Measurements from ENCODE around the gene ARRB2.
"Not testable (repeated sequence)": the region's sequence is repeated elsewhere in the genome, so short reads cannot be mapped to it uniquely, and the experiment has no call there.

GRCh38 chr17:4699401-4700056 lies 10.9 kb upstream of the ARRB2 start:
- TF ChIP-seq EZH2 (IDR thresholded peaks at IDR 0.05; ENCODE audit: insufficient read depth, poor library complexity, severe bottlenecking); EZH2phosphoT487 (IDR thresholded peaks at IDR 0.05; ENCODE audit: insufficient read depth, low read depth): not testable (repeated sequence)
